SU-DHL-6 (cell line): ENCODE data around the gene CNPY1.

Source experiments
- CTCF ChIP-seq: fragments of 200-600 bp; sonication (generic); IDR thresholded peaks from one replicate; pipeline ENCODE4 v1.5.1; 2017; ENCODE audit warnings: antibody characterized with exemption, mild to moderate bottlenecking, low read length, moderate library complexity; ENCODE audit not compliant: insufficient read depth, poor library complexity, severe bottlenecking
- EZH2phosphoT487 ChIP-seq: fragments of 200-600 bp; sonication (generic), shearing (Covaris generic); conservative IDR thresholded peaks from 2 replicates; pipeline ENCODE4 v1.6.1; 2018; ENCODE audit warnings: mild to moderate bottlenecking, antibody characterized with exemption, low read length, moderate library complexity, mixed read lengths

- TF ChIP-seq CTCF (no peak), EZH2phosphoT487 (no peak)
These were observed 62.5 kb downstream of the CNPY1 start for GRCh38 chr7:155483868-155484325.
